Hepatocyte (in vitro differentiated cells): ENCODE data around the gene MFN2. TPM values are rescaled to one million over a fixed set of nuclear protein-coding genes. Genes with fewer than 3 reads are reported as not detected.

Source experiments
- DNase-seq: peaks from one replicate; pipeline ENCODE4 v3.0.0-alpha.2; 2016; ENCODE audit warnings: low spot score
- H2AFZ ChIP-seq: fragments of 200-600 bp; sonication (generic); 2 replicates; pipeline ENCODE4 v1.6.0; 2016; ENCODE audit warnings: antibody characterized with exemption, mild to moderate bottlenecking
- H3K27ac ChIP-seq: fragments of 200-600 bp; sonication (generic); 2 replicates; pipeline ENCODE4 v1.5.1; 2016; ENCODE audit warnings: mild to moderate bottlenecking
- H3K27me3 ChIP-seq: fragments of 200-600 bp; sonication (generic); 2 replicates; pipeline ENCODE4 v1.6.1; 2016
- H3K36me3 ChIP-seq: fragments of 200-600 bp; sonication (generic); replicated peaks from 2 replicates; pipeline ENCODE4 v1.5.1; 2016; ENCODE audit warnings: low read depth; ENCODE audit not compliant: insufficient read depth
- H3K4me1 ChIP-seq: fragments of 200-600 bp; sonication (generic); 2 replicates; pipeline ENCODE4 v1.5.1; 2016; ENCODE audit warnings: mild to moderate bottlenecking, moderate library complexity; ENCODE audit not compliant: insufficient read depth
- H3K4me2 ChIP-seq: fragments of 200-600 bp; sonication (generic); 2 replicates; pipeline ENCODE4 v1.6.0; 2016
- H3K4me3 ChIP-seq: fragments of 200-600 bp; sonication (generic); 2 replicates; pipeline ENCODE4 v1.5.1; 2016; ENCODE audit warnings: mild to moderate bottlenecking
- H3K79me2 ChIP-seq: fragments of 200-600 bp; sonication (generic); 2 replicates; pipeline ENCODE4 v1.6.0; 2017; ENCODE audit warnings: mild to moderate bottlenecking
- H3K9me2 ChIP-seq: fragments of 200-600 bp; sonication (generic); replicated peaks from 2 replicates; pipeline ENCODE4 v1.6.0; 2017; ENCODE audit warnings: mild to moderate bottlenecking; ENCODE audit not compliant: insufficient read depth
- H3K9me3 ChIP-seq: fragments of 200-600 bp; sonication (generic); 2 replicates; pipeline ENCODE4 v1.5.1; 2016; ENCODE audit warnings: low read depth, mild to moderate bottlenecking
- H4K20me1 ChIP-seq: fragments of 200-600 bp; sonication (generic); 2 replicates; pipeline ENCODE4 v1.6.0; 2016; ENCODE audit warnings: mild to moderate bottlenecking; ENCODE audit not compliant: insufficient read depth, poor library complexity, severe bottlenecking
- EZH2 ChIP-seq: fragments of 200-600 bp; sonication (generic); IDR thresholded peaks from 2 replicates; pipeline ENCODE4 v1.6.1; 2016; ENCODE audit warnings: antibody characterized with exemption, mild to moderate bottlenecking, borderline replicate concordance
- EZH2phosphoT487 ChIP-seq: fragments of 200-600 bp; sonication (generic); IDR thresholded peaks from one replicate; pipeline ENCODE4 v1.6.1; 2018; ENCODE audit warnings: antibody characterized with exemption, mild to moderate bottlenecking, low read depth, moderate library complexity; ENCODE audit not compliant: unreplicated experiment, severe bottlenecking
- WGBS: methylation state at CpG from one replicate; pipeline ENCODE4 v1.1.6; 2016; ENCODE audit warnings: low lambda C conversion rate; ENCODE audit errors: missing lambda C conversion rate; 5-methylcytosine and 5-hydroxymethylcytosine counted together
- polyA plus RNA-seq: library from polyadenylated mRNA; unstranded; fragments of >200 nt; fragmentation: Nextera tagmentation; extraction: Ambion mirVana; gene quantifications from 2 replicates; pipeline ENCODE4 v1.2.1, GENCODE V29; 2016
- total RNA-seq: library from RNA; depleted of rRNA; stranded (reverse); fragments of >200 nt; gene quantifications from 2 replicates; pipeline ENCODE4 v1.2.3, GENCODE V29; 2014
- TF ChIP-seq, protein P1 (sequence below): fragments of 200-600 bp; sonication (generic); IDR thresholded peaks from 2 replicates; pipeline ENCODE4 v1.5.1; 2016; ENCODE audit warnings: antibody characterized with exemption, mild to moderate bottlenecking; ENCODE audit not compliant: poor library complexity

Gene MFN2
- total and polyA plus RNA-seq, 2 experiments from 2014 or later, result 43.1 to 54.3 TPM

- H3K27ac ChIP-seq, result no peak overlapping the region
- no peaks in the 10 kb centered on the region for H3K36me3 ChIP-seq
- no peak overlapping the region for H3K4me3 ChIP-seq
- TF ChIP-seq EZH2, result no peak
- H3K4me1 ChIP-seq, result peaks cover 13% of the 10 kb centered on the region
- no peak overlapping the region for H3K4me2 ChIP-seq
- no peak overlapping the region for H2AFZ ChIP-seq
- H3K27me3 ChIP-seq, result no peaks in the 10 kb centered on the region
- 83% methylated on average over 2 of the region's 2 CpGs for WGBS
- DNase-seq, result no peak
- no peaks in the 10 kb centered on the region for H4K20me1 ChIP-seq
- no peaks in the 10 kb centered on the region for H3K79me2 ChIP-seq
- no peaks in the 10 kb centered on the region for H3K9me2 ChIP-seq
- H3K9me3 ChIP-seq, result no peaks in the 10 kb centered on the region
Measured at GRCh38 chr1:12048372-12048771, 68.1 kb downstream of the MFN2 start.

DNA sequence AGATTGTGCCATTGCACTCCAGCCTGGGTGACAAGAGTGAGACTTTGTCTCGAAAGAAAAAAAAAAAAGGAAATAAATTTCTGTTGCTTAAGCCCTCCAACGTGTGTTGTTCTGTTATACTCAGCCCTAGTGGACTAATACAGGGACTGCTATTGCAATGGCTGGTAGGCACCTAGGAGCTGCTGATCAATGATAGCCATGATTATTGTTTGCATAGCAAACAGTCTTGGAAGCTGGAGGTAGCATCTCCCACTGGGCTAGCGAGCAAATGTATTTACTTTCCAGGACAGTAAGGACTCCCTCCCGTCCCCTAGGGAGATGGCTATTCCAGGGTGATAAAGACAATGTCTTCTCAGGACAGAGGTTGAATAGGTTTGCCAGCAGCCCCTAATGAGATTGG is 69.4 kb downstream of the MFN2 start:
- 44% methylated on average over 4 of the region's 4 CpGs for WGBS
- TF ChIP-seq EZH2 (no peak), EZH2phosphoT487 (no peak)
- TF ChIP-seq, protein P1, sequence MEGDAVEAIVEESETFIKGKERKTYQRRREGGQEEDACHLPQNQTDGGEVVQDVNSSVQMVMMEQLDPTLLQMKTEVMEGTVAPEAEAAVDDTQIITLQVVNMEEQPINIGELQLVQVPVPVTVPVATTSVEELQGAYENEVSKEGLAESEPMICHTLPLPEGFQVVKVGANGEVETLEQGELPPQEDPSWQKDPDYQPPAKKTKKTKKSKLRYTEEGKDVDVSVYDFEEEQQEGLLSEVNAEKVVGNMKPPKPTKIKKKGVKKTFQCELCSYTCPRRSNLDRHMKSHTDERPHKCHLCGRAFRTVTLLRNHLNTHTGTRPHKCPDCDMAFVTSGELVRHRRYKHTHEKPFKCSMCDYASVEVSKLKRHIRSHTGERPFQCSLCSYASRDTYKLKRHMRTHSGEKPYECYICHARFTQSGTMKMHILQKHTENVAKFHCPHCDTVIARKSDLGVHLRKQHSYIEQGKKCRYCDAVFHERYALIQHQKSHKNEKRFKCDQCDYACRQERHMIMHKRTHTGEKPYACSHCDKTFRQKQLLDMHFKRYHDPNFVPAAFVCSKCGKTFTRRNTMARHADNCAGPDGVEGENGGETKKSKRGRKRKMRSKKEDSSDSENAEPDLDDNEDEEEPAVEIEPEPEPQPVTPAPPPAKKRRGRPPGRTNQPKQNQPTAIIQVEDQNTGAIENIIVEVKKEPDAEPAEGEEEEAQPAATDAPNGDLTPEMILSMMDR, result no peak

DNA sequence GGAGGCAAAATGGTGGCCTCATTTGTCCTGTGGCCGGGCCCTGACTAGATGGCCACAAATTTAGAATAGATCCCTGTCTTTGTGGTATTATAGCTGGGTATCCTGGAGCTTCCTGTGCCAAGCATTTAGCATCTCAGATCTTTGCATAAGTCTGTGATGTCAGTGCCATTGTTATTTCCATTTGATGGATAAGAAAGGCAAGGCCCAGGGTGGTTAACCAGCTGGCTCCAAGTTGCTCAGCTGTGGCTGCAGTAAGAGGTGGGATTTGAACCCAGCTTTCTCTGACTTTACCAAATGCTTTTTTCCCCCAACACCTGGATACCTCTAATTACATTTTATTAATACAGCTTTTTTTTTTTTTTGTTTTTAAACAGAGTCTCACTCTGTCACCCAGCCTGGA is 71.1 kb downstream of the MFN2 start:
- DNase-seq, result no peak
- Histone ChIP-seq H3K27ac (no peak overlapping the region), H2AFZ (no peak overlapping the region), H3K79me2 (no peaks in the 10 kb centered on the region), H3K36me3 (no peaks in the 10 kb centered on the region), H3K9me3 (no peaks in the 10 kb centered on the region), H4K20me1 (no peaks in the 10 kb centered on the region), H3K4me1 (peaks cover 13% of the 10 kb centered on the region), H3K9me2 (no peaks in the 10 kb centered on the region), H3K27me3 (no peaks in the 10 kb centered on the region), H3K4me2 (no peak overlapping the region), H3K4me3 (no peak overlapping the region)
- TF ChIP-seq EZH2 (no peak), EZH2phosphoT487 (no peak)
- TF ChIP-seq, protein P1, result no peak
- WGBS, result 100% methylated on average over 1 of the region's 1 CpG

More for the DNA sequence above, 69.4 kb downstream of the MFN2 start:
- H3K4me2 ChIP-seq, result no peak overlapping the region
- no peak overlapping the region for H3K4me3 ChIP-seq
- no peaks in the 10 kb centered on the region for H3K36me3 ChIP-seq
- no peak overlapping the region for H3K27ac ChIP-seq
- H2AFZ ChIP-seq, result no peak overlapping the region
- H3K79me2 ChIP-seq, result no peaks in the 10 kb centered on the region
- H3K9me3 ChIP-seq, result no peaks in the 10 kb centered on the region
- H3K9me2 ChIP-seq, result no peaks in the 10 kb centered on the region
- no peaks in the 10 kb centered on the region for H3K27me3 ChIP-seq
- peaks cover 13% of the 10 kb centered on the region for H3K4me1 ChIP-seq
- H4K20me1 ChIP-seq, result no peaks in the 10 kb centered on the region
- DNase-seq, result no peak

- Histone ChIP-seq H3K4me1 (peaks cover 13% of the 10 kb centered on the region), H3K4me2 (peak overlapping the region; percentile 57), H2AFZ (no peak overlapping the region), H3K9me3 (no peaks in the 10 kb centered on the region), H4K20me1 (no peaks in the 10 kb centered on the region), H3K27ac (peak overlapping the region; percentile 64), H3K27me3 (no peaks in the 10 kb centered on the region), H3K9me2 (no peaks in the 10 kb centered on the region), H3K4me3 (no peak overlapping the region), H3K79me2 (no peaks in the 10 kb centered on the region), H3K36me3 (no peaks in the 10 kb centered on the region)
- TF ChIP-seq, protein P1, result no peak
- no peak for TF ChIP-seq EZH2phosphoT487
- TF ChIP-seq EZH2, result no peak
- 19% methylated on average over 8 of the region's 9 CpGs for WGBS
- DNase-seq, result peak; percentile 85
Measured at GRCh38 chr1:12052008-12052573, 71.8 kb downstream of the MFN2 start.
